ENCODE results near the gene CLDN7.
"Not testable (repeated sequence)": the region's sequence is repeated elsewhere in the genome, so short reads cannot be mapped to it uniquely, and the experiment has no call there.

CLDN7 gene

DNA sequence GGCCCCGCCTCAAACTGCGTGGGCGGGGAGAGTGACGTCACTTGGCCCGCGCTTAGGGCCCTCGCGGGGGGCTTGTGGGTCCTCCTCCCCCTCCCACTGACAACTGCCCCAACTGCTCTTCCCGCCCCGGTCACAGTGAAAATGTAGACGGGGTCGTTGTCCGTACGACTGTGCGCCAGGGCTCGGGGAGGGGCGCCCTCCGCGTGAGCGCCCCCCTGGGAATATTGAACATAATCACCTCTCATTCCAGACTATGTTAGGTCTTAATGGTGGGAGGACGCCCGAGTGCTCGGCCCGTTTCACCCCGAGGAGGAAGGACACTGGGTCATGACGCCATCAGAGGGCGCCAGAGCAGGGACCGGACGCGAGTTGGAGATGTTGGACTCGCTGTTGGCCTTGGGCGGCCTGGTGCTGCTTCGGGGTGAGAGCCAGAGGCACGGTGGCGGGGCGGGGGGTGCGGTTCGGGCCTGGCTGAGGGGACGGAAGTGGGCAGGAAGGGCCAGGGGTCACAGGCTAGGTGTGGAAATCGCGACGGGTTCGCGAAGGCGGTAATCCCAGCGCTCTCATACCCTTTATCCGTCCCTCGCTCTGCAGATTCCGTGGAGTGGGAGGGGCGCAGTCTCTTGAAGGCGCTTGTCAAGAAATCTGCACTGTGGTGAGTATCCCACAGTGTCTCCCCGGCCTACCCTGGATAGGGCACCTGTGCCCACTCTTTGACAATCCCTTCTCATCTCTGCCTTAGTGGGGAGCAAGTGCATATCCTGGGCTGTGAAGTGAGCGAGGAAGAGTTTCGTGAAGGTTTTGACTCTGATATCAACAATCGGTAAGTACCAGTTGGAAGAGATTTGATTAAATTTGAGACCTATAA, 9.9 kb downstream of the CLDN7 start, which contains the start of gene ELP5:
Gene ELP5, plus strand, starts transcription at position 40 of the 868 bp plus-strand sequence. Its CDS starts 336 bp downstream, at position 376.
- peak; percentile 89 for DNase-seq

DNA sequence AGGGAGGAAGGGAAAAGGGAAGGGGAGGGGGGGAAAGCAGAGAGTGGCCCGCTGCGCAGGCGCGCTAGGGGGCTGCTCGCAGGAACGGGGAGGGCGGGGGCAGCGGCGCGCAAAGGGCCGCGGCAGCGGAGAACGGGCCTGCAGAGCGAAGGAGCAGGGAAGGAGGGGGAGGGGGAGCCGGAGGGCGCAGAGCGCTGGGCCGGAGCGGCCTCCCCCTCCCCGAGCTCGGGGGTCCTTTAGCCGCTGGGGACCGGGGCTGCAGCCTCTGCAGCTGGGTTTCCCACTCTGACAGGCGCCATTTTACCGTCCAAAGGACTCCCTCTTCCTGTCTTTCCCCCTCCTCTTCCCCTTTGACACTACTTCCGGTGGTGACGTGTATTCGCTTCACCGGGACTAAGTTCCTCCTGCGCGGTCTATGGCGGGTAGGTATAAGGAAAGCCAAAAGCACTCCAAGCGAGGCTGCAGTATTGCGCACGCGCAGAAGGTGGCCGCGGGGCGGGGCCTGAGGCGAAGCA, 10.6 kb downstream of the CLDN7 start, which contains the start of gene CTDNEP1:
Gene CTDNEP1, minus strand, starts transcription at position 74 of the 515 bp plus-strand sequence. CDS start 438 bp downstream, outside the sequence.
- peak; percentile 99 for DNase-seq

DNA sequence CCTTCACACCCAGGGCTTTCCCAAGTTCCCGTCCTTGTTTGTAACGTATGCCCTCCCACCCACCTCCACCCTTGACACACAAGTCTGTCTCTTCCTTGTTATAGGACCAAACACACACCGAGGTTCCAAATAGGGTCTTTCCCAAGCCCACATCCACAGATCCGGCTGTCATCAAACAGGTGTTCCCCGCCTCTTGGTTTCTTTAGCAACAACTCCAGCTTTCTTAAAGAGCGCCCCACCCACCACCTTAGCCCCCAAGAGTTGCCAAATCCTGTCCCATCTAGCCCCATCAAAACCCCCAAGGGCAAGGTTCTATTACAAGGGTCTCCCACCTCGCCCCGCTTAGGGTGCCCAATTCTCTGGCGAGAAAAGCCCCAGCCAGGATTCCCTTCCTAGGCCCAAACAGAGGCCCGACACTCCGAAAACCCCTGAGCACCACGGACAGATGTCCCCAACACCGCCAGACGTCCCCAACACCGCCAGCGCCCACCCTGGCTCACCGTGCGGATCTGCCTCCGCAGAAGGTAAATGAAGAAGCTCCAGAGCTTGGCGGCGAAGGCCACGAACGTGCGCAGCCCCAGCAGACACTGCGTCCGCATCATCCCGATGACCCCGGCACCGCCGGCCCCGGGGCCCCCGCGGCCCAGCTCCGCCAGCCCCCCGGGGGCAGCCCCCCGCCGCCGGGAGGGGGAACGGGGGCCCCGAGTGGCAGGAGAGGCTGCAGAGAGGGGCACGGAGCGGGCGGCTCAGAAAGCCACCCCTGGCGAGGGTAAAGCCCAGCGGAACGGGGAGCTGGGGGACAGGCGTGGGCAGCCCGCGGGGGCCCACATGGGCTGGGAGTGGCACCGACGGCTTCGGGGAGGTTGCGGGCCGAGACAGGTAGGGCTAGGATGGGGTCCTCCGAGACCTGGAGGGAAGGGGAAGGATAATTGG, 11.3 kb downstream of the CLDN7 start:
- DNase-seq: no peak

DNA sequence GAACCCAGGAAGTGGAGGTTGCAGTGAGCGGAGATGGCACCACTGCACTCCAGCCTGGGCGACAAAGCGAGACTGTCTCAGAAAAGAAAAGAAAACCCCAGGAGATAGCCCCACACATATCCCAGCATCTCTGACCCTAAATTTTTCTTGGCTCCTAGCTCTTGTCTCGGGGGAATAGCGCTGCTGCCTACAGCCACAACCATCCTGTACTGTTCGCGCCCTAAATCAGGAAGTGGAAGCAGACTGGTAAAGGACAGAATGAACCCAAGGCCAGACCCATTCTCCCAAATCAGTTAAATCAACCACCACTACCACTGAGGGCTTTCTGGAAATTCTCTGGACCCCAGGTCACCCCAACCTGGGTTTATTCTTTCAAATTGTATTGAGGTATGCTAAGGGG, 12.4 kb downstream of the CLDN7 start:
- DNase-seq: no peak

DNA sequence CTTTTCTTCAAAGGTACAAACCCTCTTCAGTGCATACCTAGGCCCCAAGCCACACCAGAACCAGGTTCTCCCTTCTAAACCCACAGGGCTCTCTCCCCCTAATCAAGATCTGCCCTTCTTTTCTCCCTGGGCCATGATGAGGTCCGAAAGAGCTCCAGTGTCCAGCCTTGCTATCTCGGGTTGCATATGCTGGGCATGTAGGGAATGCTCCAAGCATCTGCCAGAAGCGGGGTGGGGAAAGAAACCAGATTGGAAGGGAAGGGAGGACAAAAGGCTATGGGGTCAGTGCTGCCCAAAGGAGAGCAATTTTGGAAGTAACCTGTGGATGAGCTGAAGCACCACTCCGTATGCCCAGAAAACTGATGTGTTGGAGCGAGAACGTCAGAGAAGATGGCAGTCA, 13.1 kb downstream of the CLDN7 start:
- no peak for DNase-seq

DNA sequence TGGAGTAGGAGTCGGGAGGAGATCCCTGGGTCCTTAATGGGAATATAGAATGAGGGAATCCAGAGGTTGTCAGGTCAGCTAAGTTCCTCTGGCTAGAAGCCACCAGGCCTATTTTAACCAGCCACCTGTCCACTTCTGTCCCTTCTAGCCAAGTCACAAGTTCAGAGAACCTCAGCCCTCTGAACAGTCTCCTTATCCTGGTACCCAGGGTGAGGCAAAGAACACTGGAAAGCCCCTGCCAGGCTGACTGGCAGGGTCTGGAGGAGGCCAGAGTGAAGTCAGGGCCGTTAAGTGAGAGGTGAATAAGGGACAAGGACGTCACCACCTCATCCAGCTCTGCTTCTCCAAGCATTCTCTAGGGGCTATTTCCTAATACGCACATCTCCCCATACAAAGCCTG, 13.5 kb downstream of the CLDN7 start:
- DNase-seq: no peak

DNA sequence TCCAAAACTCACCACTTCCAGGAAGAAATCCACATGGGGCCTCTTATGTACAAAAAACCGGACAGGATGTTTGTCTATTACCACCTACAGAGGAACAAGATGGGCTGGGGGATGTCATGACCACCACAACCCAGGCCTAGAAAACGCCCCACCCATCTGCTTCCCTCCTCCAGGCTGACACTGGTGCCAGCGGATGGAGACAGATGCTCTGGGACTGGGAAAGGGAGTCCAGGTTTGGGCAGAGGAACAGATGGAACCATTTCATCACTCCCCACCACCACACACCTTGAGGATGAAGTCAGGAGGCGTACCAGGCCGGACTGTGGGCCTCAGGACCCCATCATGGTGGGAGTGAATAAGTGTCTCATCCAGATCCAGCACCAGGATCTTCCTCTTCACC, 15.5 kb downstream of the CLDN7 start:
- DNase-seq: no peak

DNA sequence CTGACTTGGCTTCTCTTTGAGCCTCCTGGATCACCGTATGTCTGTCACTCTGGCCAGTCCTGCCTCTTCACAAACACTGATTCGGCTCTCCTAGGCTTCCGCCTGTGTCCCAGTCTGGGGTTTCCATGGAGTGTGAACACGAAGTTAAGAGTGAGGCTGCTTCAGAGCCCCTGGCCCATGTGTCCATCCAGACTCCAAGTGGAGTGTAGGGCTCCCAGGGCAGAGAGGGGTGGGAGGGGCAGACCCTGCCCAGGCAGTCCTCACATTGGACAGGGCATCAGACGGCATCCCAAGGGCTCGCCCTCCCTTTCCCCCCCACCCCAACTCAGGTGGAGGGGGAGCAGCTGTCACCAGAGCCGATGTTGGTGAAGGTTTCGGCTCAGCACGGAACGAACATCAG, 18.4 kb downstream of the CLDN7 start:
- DNase-seq: not testable (repeated sequence)

DNA sequence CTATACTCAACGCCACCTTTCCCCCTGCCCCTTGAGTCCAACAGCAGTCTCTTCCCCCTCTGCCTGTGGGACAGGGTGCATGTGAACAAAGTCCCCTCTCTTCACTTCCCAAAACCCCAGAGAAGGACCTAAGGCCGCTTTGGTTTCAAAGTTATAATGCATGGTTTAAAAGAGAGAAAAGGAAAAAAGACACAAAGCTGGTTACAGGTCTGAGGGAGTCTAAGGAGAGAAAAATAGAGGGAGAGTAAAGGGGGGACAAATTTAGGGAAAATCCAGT, 18.9 kb downstream of the CLDN7 start:
- DNase-seq: no peak

DNA sequence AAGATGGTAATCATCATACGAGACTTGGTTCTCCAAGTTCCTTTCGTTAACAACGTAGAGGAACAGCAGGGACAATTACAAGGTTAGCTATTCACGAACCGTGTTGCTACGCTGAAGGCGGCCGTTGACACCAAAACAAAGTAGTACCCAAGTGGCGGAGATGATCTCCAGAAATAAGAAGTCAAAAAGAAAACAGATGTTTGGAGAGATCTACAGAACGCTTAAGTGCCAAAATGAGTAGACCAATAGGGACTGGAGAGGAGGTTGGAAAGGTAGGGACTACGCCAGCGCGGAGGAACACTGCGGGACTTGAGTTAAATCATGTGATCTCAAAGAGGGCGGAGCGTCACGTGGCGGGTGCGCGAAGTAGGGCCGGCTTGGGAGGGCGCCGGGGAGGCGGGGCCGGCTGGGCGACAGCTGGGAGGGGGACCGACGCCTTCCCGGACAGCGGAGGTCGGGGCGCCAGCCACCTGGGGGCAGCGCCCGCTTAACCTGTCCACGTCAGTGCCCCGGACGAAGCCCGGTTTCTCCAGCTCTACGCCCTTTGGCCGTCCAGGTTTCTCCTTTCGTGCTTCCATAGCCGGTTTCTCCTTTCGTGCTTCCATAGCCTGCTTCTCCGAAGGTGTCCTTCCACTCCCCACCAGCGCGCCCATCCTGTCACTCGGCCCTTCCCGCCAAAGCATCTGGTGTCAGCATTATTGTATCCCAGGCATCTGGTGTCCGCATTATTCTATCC, 19.4 kb downstream of the CLDN7 start:
- DNase-seq: peak; percentile 93

DNA sequence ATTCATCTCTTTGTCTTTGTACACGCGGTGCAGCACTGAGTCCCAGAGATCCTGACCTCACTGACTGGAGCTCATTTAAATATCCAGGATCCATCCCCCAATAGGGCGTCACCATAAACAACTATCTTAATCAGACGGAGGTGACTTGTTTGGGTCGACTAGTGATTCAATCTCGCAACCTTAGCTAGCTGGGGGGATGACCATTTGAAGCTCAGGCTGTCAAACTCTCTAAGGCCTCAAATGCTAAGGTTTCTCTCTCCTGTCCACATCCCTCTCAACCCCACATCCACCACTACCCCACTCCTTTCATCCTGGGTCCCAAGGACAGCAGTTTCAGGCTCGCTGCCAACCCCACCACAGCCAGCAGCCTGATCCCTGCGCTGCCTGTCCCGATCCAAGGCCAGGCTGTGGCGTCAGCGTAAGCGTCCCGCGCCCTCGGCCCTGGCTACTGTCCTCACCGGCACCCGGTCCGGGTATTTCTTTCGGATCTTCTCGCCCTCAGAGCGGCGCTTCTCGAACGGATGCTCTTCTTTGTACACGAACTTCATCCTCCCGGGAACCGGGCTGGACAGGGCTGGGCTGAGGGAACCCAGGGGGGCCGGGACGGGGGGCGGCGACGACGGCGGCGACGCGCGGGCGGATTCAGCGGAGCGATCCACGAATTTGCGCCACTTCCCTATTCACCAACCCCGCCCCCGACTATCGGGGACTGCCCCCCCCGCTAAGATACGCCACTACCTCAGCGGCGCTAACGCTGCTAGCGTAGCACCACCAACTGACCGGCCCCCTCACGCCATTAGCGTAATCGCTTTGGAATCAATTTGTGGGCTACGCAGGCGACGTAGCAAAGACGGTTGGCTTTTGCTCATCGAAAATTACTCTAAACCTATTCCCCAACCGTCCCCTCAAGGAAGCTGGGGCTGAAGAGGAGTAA, 20.2 kb downstream of the CLDN7 start, which contains the start of gene GABARAP:
Gene GABARAP, minus strand, starts transcription at position 667 of the 934 bp plus-strand sequence. Its CDS starts 119 bp downstream, at position 548.
- DNase-seq: peak; percentile 94

DNA sequence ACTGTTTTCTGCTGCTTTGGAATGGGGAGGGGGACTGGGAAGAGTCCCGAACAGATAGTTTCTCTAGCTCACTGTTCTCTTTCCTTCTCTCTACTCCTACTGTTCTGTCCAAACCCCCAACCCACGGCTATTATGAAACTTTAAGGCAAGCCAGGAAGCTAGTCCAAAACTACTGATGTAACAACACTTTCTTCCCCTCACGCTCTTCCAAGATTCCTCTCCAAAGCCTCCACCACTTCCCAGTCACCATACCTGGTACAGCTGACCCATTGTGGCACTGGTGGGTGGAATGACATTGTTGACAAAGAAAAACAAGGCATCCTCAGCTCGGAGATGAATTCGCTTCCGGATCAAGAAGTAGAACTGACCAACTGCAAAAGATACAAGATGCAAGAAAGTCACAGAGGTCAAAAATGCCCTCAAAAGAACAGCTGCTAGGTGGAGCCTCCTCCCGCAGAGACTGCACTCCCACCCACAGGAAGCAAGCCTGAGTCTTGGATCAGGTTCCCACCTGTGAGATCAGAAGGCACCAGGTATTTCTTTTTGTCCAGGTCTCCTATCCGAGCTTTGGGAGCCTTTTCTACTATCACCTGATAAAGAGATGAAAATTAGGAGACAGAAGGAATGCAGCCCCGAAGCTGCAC, 21.1 kb downstream of the CLDN7 start:
- DNase-seq: no peak

DNA sequence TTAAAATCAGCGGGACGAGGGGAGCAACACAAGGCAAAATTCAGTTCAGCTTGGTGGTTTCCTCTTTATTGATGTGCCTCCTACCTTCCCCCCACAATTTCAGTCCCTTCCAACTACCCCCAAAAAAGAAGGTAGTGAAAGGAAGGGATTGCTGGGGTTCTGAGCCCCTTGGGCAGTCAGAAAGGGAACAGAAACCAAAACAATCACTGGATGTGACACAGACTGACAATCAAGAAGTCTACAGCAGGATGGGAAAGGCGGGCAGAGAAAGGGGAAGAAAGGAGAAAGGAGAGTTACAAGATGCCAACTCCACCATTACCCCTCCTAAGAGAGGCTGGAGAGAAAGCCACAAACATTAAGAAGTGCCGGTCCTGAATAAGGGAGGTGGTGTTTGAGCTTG, 21.9 kb downstream of the CLDN7 start:
- DNase-seq: no peak

DNA sequence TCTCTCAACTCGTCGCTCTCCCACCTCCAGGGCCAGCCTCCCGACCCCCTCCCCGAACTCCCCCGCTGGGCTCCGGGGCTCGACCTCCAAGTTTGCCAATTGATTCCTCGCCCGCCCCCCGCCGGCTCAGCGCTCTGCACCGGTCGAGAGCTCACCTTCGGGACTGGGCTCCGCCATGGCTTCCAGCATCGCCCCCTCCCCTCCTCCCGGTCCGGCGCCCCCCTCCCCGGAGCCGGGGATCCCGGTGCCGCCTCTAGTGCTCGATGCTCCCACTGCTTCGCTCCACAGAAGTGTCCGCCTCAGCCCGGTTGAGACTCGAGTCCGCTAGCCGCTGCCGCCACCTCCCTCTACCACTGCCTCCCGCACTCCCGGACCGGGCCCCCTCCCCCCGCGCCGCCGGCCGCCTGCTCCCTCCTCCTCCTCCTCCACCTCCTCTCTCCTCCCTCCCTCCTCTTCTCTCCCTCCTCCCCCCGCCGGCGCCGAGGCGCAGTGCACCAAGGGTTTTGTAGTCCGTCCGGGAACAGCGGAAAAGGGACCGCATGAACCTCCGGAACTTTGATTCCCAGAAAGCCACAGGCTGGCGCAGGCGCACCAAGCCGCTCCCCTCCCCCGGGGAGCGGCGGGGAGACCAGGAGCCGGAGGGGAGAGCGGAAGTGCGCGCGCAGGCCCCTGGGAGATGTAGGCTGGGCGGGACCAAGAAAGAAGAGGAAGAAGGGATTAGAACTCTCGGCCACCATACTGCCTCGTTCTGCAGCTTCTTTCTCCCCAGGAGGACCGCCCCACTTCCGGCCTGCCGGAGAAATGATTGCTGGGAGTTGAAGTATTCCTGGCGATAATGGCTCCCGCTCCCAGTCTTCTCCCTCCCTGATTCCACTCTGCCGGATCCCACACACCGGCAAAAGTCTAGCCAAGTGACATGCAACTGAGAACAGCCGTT, 22.9 kb downstream of the CLDN7 start, which contains the start of gene PHF23:
Gene PHF23, minus strand, starts transcription at position 367 of the 937 bp plus-strand sequence. Its CDS starts 178 bp downstream, at position 189.
- DNase-seq: peak; percentile 97

DNA sequence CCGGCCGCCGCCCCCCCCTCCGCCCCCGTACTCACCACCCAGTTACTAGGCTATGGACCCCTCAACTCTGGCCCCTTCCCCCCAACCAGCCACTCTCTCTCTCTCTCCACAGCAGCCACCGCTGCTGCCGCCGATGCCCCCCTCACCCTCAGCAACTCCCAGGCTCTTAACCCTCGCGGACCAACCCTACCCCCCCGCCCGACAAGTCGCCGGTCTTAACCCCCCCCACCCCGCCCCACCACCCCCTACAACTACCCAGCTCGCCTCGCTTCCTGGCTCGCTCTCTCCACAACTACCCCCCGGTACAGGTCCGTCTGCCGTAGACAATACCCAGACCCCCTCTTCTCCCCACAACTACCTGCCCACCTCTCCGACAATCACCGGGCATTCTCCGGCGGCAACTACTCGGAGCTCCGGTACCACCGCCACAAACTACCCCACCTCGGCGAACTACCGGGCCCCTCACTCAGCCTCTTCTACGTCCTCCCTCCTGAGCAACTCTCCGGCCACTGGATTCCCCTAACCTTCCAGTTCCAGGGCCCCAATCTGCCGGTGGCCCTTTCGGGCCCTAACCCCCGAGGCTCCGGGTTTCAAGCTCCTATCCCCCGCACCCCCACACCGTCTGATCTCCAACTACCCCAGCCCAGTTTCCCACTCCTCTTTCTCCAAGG, 23.7 kb downstream of the CLDN7 start:
- no peak for DNase-seq

DNA sequence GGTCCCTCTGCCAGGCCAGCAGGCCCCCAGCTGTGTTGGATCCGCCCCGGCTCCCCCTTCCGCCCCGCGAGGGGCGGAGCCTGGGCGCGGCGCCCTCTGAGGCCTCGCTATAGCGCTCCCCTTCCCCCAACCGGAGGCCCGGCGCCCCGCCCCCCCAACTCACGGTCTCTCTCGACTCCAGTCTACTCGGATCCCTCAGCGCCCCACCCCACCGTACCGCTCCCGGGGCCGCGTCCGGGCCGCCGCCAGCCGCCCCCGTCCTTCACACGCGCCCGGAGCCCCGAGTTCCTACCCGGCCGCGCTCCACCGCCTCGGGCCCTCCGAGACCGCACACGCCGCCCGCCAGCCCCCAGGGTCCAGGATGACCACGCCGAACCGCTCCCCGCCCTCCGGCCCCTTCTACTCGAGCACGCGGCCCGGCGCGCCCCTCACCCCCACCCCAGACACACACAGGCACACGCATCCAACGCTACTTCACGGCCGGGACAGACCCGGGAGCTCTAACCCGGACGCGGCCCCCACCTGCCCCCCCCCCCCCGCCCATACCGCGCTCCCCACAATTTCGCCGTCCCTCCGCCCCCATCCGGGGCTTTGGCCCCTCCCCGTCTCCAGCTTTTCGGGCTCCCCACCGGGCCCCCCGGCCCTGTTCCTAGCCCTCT, 24.4 kb downstream of the CLDN7 start:
- DNase-seq: peak; percentile 86

DNA sequence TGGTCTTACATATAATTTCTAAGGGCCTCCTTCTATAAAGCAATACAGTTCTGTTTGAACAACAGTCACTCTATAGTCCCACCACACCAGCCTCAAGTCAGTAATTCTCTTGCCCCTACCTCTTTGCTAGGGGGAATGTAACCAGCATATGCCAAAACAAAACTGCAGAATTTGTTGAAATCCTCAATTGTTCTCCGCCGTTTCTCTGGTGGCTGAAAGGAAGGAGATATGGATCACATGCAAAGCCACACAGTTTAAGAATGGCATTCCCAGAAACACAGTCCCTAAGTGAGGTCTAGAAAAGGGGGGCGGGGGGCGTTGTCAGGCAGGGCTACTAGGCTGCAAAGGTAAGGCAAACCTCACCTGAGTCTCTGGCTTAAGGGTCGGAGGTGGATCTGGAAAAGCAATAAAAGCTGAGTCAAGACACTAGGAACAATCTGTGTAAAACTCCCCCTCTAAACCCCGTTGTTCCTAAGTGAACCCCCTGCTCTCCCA, 25.0 kb downstream of the CLDN7 start:
- no peak for DNase-seq

DNA sequence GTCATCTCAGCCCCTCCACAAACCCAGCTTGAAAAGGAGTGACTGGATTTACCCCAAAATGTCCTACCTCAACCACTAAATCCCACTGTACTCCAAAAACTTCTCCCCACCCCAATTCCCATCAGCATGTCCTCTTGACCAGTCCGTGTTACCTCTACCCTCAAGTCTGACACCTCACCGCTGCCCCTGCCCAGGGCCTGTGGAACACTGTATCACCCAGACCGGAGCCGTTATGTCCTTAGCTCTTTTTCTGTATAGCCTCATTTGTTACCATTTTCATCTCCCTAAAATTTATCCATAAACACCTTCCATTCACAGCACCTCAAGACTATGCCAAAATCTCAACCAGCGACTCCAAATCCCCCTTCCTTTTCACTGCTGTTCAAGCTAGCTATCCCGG, 25.5 kb downstream of the CLDN7 start:
- no peak for DNase-seq

All from stimulated activated CD4-positive, alpha-beta T cell treated with anti-CD3 and anti-CD28 coated beads, Interleukin-4, amount 100 ng/mL, for 24 hours (primary cell).